Thyroid gland (tissue), 4 donors: ENCODE results near the gene SLC9A1.

Source experiments
- CTCF ChIP-seq, 6 experiments: fragments of 200-600 bp in 3 of 6; fragments of 450-650 bp in 3 of 6; sonication (generic) in 3 of 6; IDR thresholded peaks; one replicate each; pipeline ENCODE4 v1.5.1; 2016 to 2019; ENCODE audit warnings: antibody characterized with exemption in 6 of 6, mild to moderate bottlenecking in 2 of 6, inconsistent platforms in 1 of 6, moderate library complexity in 1 of 6
- POLR2A ChIP-seq, 2 donors: fragments of 450-650 bp; IDR thresholded peaks; one replicate each; pipeline ENCODE4 v1.6.1; 2017; ENCODE audit warnings: antibody characterized with exemption in 2 of 2, mild to moderate bottlenecking in 2 of 2, moderate library complexity in 1 of 2

GRCh38 chr1:27097484-27097917, 57.4 kb downstream of the SLC9A1 start:
- TF ChIP-seq CTCF (IDR thresholded peaks at IDR 0.05) (peak; percentile 86 to 98 (median 94)), POLR2A (IDR thresholded peaks at IDR 0.05) (no peak)
